Suprapubic skin (tissue), 4 donors: ENCODE results near the gene MTMR11. TPM values are rescaled to one million over a fixed set of nuclear protein-coding genes. Genes with fewer than 3 reads are reported as not detected.

Source experiments
- DNase-seq, 2 donors: peaks; one replicate each; pipeline ENCODE4 v3.0.0-alpha.2; 2019; ENCODE audit warnings: low spot score in 2 of 2
- H3K27ac ChIP-seq: fragments of 200-600 bp; sonication (generic); one replicate; pipeline ENCODE4 v1.5.1; 2019
- H3K27me3 ChIP-seq: fragments of 200-600 bp; sonication (generic); one replicate; pipeline ENCODE4 v1.5.1; 2019
- H3K36me3 ChIP-seq: fragments of 200-600 bp; sonication (generic); one replicate; pipeline ENCODE4 v1.5.1; 2019
- H3K4me1 ChIP-seq: fragments of 200-600 bp; sonication (generic); one replicate; pipeline ENCODE4 v1.5.1; 2019
- H3K4me3 ChIP-seq: fragments of 200-600 bp; sonication (generic); one replicate; pipeline ENCODE4 v1.5.1; 2019; ENCODE audit warnings: mild to moderate bottlenecking
- H3K9me3 ChIP-seq: fragments of 200-600 bp; sonication (generic); one replicate; pipeline ENCODE4 v1.5.1; 2019
- EP300 ChIP-seq: sonication (generic); formaldehyde crosslinking; IDR thresholded peaks from one replicate; pipeline ENCODE4 v1.6.1; 2017; ENCODE audit warnings: antibody characterized with exemption
- POLR2A ChIP-seq, 2 donors: fragments of 450-650 bp; IDR thresholded peaks; one replicate each; pipeline ENCODE4 v1.6.1; 2017; ENCODE audit warnings: antibody characterized with exemption in 2 of 2, mild to moderate bottlenecking in 2 of 2, moderate library complexity in 2 of 2
- POLR2AphosphoS5 ChIP-seq, 3 donors: sonication (generic); formaldehyde crosslinking; IDR thresholded peaks; one replicate each; pipeline ENCODE4 v1.6.1; 2017; ENCODE audit warnings: antibody characterized with exemption in 3 of 3
- WGBS: methylation state at CpG from one replicate; pipeline ENCODE4 v1.1.5; 2018; 5-methylcytosine and 5-hydroxymethylcytosine counted together
- total RNA-seq, 4 donors: library from RNA; depleted of rRNA; stranded (reverse); fragments of >200 nt; gene quantifications; one replicate each; pipeline ENCODE4 v1.1.0, GENCODE V29; 2016
- TF ChIP-seq, protein P1 (sequence below), 2 donors: fragments of 200-600 bp in 1 of 2; fragments of 450-650 bp in 1 of 2; sonication (generic) in 1 of 2; IDR thresholded peaks; one replicate each; pipeline ENCODE4 v1.5.1; 2016 to 2019; ENCODE audit warnings: antibody characterized with exemption in 2 of 2, mild to moderate bottlenecking in 1 of 2, moderate library complexity in 1 of 2

The MTMR11 gene
- 10 to 100 TPM; 13.5 to 40.3 (median 22.0) TPM for total RNA-seq

GRCh38 chr1:149936170-149936991 lies at the start of gene MTMR11:
Gene MTMR11 (minus strand): TSS chr1:149936879. CDS start chr1:149936647, 232 bp downstream.
- Histone ChIP-seq H3K4me1 (peaks cover 40% of the 10 kb centered on the region), H3K27ac (peak within 1 kb of the TSS; percentile 76), H3K4me3 (peak within 1 kb of the TSS; percentile 47), H3K9me3 (no peaks in the 10 kb centered on the region), H3K36me3 (peaks cover 11% of the 10 kb centered on the region), H3K27me3 (no peaks in the 10 kb centered on the region)
- 13% methylated on average over 18 of the region's 18 CpGs for WGBS
- TF ChIP-seq, protein P1, sequence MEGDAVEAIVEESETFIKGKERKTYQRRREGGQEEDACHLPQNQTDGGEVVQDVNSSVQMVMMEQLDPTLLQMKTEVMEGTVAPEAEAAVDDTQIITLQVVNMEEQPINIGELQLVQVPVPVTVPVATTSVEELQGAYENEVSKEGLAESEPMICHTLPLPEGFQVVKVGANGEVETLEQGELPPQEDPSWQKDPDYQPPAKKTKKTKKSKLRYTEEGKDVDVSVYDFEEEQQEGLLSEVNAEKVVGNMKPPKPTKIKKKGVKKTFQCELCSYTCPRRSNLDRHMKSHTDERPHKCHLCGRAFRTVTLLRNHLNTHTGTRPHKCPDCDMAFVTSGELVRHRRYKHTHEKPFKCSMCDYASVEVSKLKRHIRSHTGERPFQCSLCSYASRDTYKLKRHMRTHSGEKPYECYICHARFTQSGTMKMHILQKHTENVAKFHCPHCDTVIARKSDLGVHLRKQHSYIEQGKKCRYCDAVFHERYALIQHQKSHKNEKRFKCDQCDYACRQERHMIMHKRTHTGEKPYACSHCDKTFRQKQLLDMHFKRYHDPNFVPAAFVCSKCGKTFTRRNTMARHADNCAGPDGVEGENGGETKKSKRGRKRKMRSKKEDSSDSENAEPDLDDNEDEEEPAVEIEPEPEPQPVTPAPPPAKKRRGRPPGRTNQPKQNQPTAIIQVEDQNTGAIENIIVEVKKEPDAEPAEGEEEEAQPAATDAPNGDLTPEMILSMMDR (IDR thresholded peaks at IDR 0.05): no peak
- TF ChIP-seq POLR2AphosphoS5 (IDR thresholded peaks at IDR 0.05): no peak
- no peak for TF ChIP-seq EP300
- TF ChIP-seq POLR2A (IDR thresholded peaks at IDR 0.05): no peak
- DNase-seq: no peak

GRCh38 chr1:149979972-149980540 lies 43.4 kb upstream of the MTMR11 start:
- Histone ChIP-seq H3K27me3 (no peaks in the 10 kb centered on the region), H3K4me1 (no peaks in the 10 kb centered on the region), H3K9me3 (no peaks in the 10 kb centered on the region), H3K36me3 (peaks cover 11% of the 10 kb centered on the region), H3K4me3 (no peak overlapping the region), H3K27ac (no peak overlapping the region)
- TF ChIP-seq POLR2AphosphoS5 (IDR thresholded peaks at IDR 0.05): no peak
- TF ChIP-seq POLR2A (IDR thresholded peaks at IDR 0.05): no peak
- TF ChIP-seq, protein P1 (IDR thresholded peaks at IDR 0.05): no peak
- no peak for TF ChIP-seq EP300
- 90% methylated on average over 3 of the region's 3 CpGs for WGBS
- no peak for DNase-seq

- H3K27me3 ChIP-seq: no peaks in the 10 kb centered on the region
- DNase-seq: no peak
- 89% methylated on average over 2 of the region's 2 CpGs for WGBS
- H3K36me3 ChIP-seq: peaks cover 16% of the 10 kb centered on the region
- no peak overlapping the region for H3K27ac ChIP-seq
- TF ChIP-seq POLR2AphosphoS5 (IDR thresholded peaks at IDR 0.05) (no peak), POLR2A (IDR thresholded peaks at IDR 0.05) (no peak), EP300 (no peak)
- TF ChIP-seq, protein P1 (IDR thresholded peaks at IDR 0.05): no peak
- no peaks in the 10 kb centered on the region for H3K4me1 ChIP-seq
- no peaks in the 10 kb centered on the region for H3K9me3 ChIP-seq
- no peak overlapping the region for H3K4me3 ChIP-seq
Measured at GRCh38 chr1:149979245-149979971, 42.7 kb upstream of the MTMR11 start.

- Histone ChIP-seq H3K4me3 (no peak overlapping the region), H3K4me1 (no peaks in the 10 kb centered on the region), H3K27ac (no peak overlapping the region), H3K9me3 (no peaks in the 10 kb centered on the region), H3K27me3 (no peaks in the 10 kb centered on the region), H3K36me3 (peaks cover 23% of the 10 kb centered on the region)
- DNase-seq: no peak
- TF ChIP-seq EP300 (no peak), POLR2AphosphoS5 (IDR thresholded peaks at IDR 0.05) (no peak), POLR2A (IDR thresholded peaks at IDR 0.05) (no peak)
- TF ChIP-seq, protein P1 (IDR thresholded peaks at IDR 0.05): no peak
- 56% methylated on average over 1 of the region's 1 CpG for WGBS
Measured at GRCh38 chr1:149978547-149979023, 41.9 kb upstream of the MTMR11 start.

- Histone ChIP-seq H3K36me3 (peaks cover 34% of the 10 kb centered on the region), H3K4me1 (no peaks in the 10 kb centered on the region), H3K4me3 (no peak overlapping the region), H3K9me3 (no peaks in the 10 kb centered on the region), H3K27me3 (no peaks in the 10 kb centered on the region), H3K27ac (no peak overlapping the region)
- TF ChIP-seq EP300: no peak
- no peak for TF ChIP-seq POLR2A (IDR thresholded peaks at IDR 0.05)
- TF ChIP-seq, protein P1 (IDR thresholded peaks at IDR 0.05): no peak
- no peak for TF ChIP-seq POLR2AphosphoS5 (IDR thresholded peaks at IDR 0.05)
- no peak for DNase-seq
- 78% methylated on average over 3 of the region's 3 CpGs for WGBS
Measured at GRCh38 chr1:149977345-149977744, 40.7 kb upstream of the MTMR11 start.
